GM23338 (cell line): Measurements from ENCODE around the gene GFRA4. TPM values are rescaled to one million over a fixed set of nuclear protein-coding genes. Genes with fewer than 3 reads are reported as not detected.

Experiments used
- ATAC-seq: fragments of 200-7000 bp; cut with Tn5 transposase; 3 replicates; pipeline ENCODE4 v1.9.1; 2020
- DNase-seq: peaks from one replicate; pipeline ENCODE4 v3.0.0-alpha.2; 2015; ENCODE audit warnings: low spot score
- H2AFZ ChIP-seq: fragments of 200-600 bp; sonication (generic); 2 replicates; pipeline ENCODE4 v1.8.0; 2016; ENCODE audit warnings: antibody characterized with exemption, mild to moderate bottlenecking, moderate library complexity
- H3F3A ChIP-seq: fragments of 200-600 bp; sonication (generic); replicated peaks from 2 replicates; pipeline ENCODE4 v1.8.0; 2017; ENCODE audit warnings: antibody characterized with exemption, mixed run types, low read depth
- H3K27ac ChIP-seq: fragments of 200-600 bp; sonication (generic); 2 replicates; pipeline ENCODE4 v1.6.1; 2016; ENCODE audit warnings: low read depth
- H3K27me3 ChIP-seq: fragments of 200-600 bp; sonication (generic); 2 replicates; pipeline ENCODE4 v1.8.0; 2016; ENCODE audit warnings: mild to moderate bottlenecking, mixed run types, moderate library complexity; ENCODE audit not compliant: insufficient read depth
- H3K36me3 ChIP-seq: fragments of 200-600 bp; sonication (generic); 2 replicates; pipeline ENCODE4 v1.8.0; 2016; ENCODE audit warnings: mild to moderate bottlenecking; ENCODE audit not compliant: insufficient read depth
- H3K4me1 ChIP-seq: fragments of 200-600 bp; sonication (generic); 2 replicates; pipeline ENCODE4 v1.8.0; 2016; ENCODE audit warnings: mild to moderate bottlenecking, moderate library complexity; ENCODE audit not compliant: insufficient read depth
- H3K4me2 ChIP-seq: fragments of 200-600 bp; sonication (generic); 2 replicates; pipeline ENCODE4 v1.7.1; 2017; ENCODE audit warnings: mixed run types
- H3K4me3 ChIP-seq: fragments of 200-600 bp; sonication (generic); 2 replicates; pipeline ENCODE4 v1.6.1; 2016; ENCODE audit warnings: mixed run types
- H3K79me2 ChIP-seq: fragments of 200-600 bp; sonication (generic); replicated peaks from 2 replicates; pipeline ENCODE4 v1.8.0; 2017; ENCODE audit warnings: mild to moderate bottlenecking; ENCODE audit not compliant: insufficient read depth
- H3K9me2 ChIP-seq: fragments of 200-600 bp; sonication (generic); 2 replicates; pipeline ENCODE4 v1.8.0; 2017; ENCODE audit not compliant: insufficient read depth
- H4K20me1 ChIP-seq: fragments of 200-600 bp; sonication (generic); replicated peaks from 2 replicates; pipeline ENCODE4 v1.8.0; 2017; ENCODE audit warnings: mild to moderate bottlenecking; ENCODE audit not compliant: insufficient read depth
- H3K27ac Mint-ChIP-seq: 2 replicates; pipeline ENCODE4 v1.8.0; 2020; ENCODE audit warnings: inconsistent platforms, mild to moderate bottlenecking, moderate library complexity, mixed read lengths
- H3K27me3 Mint-ChIP-seq: 3 replicates; pipeline ENCODE4 v1.8.0; 2022; ENCODE audit warnings: low read depth, mild to moderate bottlenecking, moderate library complexity, mixed read lengths, inconsistent platforms; ENCODE audit not compliant: insufficient read depth, poor library complexity
- H3K36me3 Mint-ChIP-seq: 3 replicates; pipeline ENCODE4 v1.8.0; 2021; ENCODE audit warnings: low read depth, mild to moderate bottlenecking, inconsistent platforms, moderate library complexity, mixed read lengths
- H3K4me1 Mint-ChIP-seq: 3 replicates; pipeline ENCODE4 v1.8.0; 2020; ENCODE audit warnings: mild to moderate bottlenecking, inconsistent platforms, mixed read lengths
- H3K4me3 Mint-ChIP-seq: 3 replicates; pipeline ENCODE4 v1.8.0; 2021; ENCODE audit warnings: moderate library complexity, mild to moderate bottlenecking, inconsistent platforms, mixed read lengths
- H3K9me3 Mint-ChIP-seq: 3 replicates; pipeline ENCODE4 v1.8.0; 2020; ENCODE audit warnings: moderate library complexity, mild to moderate bottlenecking, inconsistent platforms, mixed read lengths
- CREB1 ChIP-seq: fragments of 250-450 bp; sonication (Bioruptor Pico); IDR thresholded peaks from 2 replicates; pipeline ENCODE4 v1.5.0; 2020; ENCODE audit warnings: low read depth, mild to moderate bottlenecking, moderate library complexity
- POLR2AphosphoS5 ChIP-seq: IDR thresholded peaks from 2 replicates; pipeline ENCODE4 v1.6.1; 2016; ENCODE audit warnings: antibody characterized with exemption, low read depth
- polyA plus RNA-seq: library from polyadenylated mRNA; unstranded; fragments of >200 nt; fragmentation: Nextera tagmentation; extraction: Ambion mirVana; gene quantifications from 2 replicates; pipeline ENCODE4 v1.2.1, GENCODE V29; 2016
- total RNA-seq: library from RNA; depleted of rRNA; stranded (reverse); fragments of >200 nt; shearing (Covaris generic); gene quantifications from 2 replicates; pipeline ENCODE4 v1.2.3, GENCODE V29; 2014
- TF ChIP-seq, protein P1 (sequence below), 2 experiments: fragments of 200-600 bp in 1 of 2; sonication (generic) in 1 of 2; conservative IDR thresholded peaks; 2 replicates each; pipeline versions ENCODE4 v1.5.1 to v1.6.1; 2016 to 2017; ENCODE audit warnings: antibody characterized with exemption in 2 of 2, low read depth in 2 of 2, mild to moderate bottlenecking in 2 of 2, moderate library complexity in 1 of 2
- TF ChIP-seq, protein P2 (sequence below): fragments of 250-450 bp; sonication (Bioruptor Pico); IDR thresholded peaks from 2 replicates; pipeline ENCODE4 v1.5.0; 2020; ENCODE audit warnings: mild to moderate bottlenecking, moderate library complexity

Gene GFRA4
- total and polyA plus RNA-seq, 2 experiments from 2014 or later: not detected

DNA sequence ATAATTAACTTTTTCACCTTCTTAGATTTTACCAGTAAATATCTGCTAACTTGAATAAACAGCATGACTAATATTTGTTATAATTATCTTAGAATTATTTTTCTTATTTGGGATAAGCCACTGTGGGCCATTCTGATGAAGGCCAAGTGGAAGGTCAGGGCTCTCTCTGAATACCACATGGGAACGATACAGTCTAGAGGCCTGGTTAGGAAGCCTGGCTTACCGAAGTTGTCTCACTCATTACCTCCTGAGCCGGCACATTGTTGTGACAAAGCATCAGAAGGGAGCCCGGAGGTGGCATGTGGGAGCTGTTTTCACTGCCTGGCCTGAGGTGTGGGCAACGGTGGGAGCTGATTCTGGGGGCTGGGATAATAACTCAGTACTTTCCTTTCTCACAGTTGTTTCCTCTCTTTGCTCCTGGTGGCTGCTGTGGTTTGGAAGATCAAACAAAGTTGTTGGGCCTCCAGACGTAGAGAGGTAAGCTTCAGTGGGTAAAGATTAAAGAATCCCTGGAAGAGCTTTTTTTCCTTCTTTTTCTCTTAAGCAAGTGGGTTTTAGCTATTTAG, 29.2 kb downstream of the GFRA4 start:
- Histone ChIP-seq H3K4me1 (peaks cover 13% of the 10 kb centered on the region), H3K79me2 (no peaks in the 10 kb centered on the region), H2AFZ (no peak overlapping the region), H3K27me3 (no peaks in the 10 kb centered on the region), H4K20me1 (no peaks in the 10 kb centered on the region; the same call in 1 of the 2 replicates), H3K4me2 (no peak overlapping the region), H3F3A (no peaks in the 10 kb centered on the region), H3K4me3 (no peak overlapping the region), H3K36me3 (no peaks in the 10 kb centered on the region), H3K9me2 (0 out of 2 replicates have a peak, but pooled peaks cover 5% of the 10 kb centered on the region), H3K27ac (no peak overlapping the region)
- no peaks in the 10 kb centered on the region for H3K27me3 Mint-ChIP-seq
- TF ChIP-seq POLR2AphosphoS5 (no peak), CREB1 (CRISPR knock-in tag) (no peak)
- TF ChIP-seq, protein P1, sequence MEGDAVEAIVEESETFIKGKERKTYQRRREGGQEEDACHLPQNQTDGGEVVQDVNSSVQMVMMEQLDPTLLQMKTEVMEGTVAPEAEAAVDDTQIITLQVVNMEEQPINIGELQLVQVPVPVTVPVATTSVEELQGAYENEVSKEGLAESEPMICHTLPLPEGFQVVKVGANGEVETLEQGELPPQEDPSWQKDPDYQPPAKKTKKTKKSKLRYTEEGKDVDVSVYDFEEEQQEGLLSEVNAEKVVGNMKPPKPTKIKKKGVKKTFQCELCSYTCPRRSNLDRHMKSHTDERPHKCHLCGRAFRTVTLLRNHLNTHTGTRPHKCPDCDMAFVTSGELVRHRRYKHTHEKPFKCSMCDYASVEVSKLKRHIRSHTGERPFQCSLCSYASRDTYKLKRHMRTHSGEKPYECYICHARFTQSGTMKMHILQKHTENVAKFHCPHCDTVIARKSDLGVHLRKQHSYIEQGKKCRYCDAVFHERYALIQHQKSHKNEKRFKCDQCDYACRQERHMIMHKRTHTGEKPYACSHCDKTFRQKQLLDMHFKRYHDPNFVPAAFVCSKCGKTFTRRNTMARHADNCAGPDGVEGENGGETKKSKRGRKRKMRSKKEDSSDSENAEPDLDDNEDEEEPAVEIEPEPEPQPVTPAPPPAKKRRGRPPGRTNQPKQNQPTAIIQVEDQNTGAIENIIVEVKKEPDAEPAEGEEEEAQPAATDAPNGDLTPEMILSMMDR (conservative IDR thresholded peaks at IDR 0.05; ENCODE audit: low read depth in 2 of 2): no peak
- TF ChIP-seq, protein P2, sequence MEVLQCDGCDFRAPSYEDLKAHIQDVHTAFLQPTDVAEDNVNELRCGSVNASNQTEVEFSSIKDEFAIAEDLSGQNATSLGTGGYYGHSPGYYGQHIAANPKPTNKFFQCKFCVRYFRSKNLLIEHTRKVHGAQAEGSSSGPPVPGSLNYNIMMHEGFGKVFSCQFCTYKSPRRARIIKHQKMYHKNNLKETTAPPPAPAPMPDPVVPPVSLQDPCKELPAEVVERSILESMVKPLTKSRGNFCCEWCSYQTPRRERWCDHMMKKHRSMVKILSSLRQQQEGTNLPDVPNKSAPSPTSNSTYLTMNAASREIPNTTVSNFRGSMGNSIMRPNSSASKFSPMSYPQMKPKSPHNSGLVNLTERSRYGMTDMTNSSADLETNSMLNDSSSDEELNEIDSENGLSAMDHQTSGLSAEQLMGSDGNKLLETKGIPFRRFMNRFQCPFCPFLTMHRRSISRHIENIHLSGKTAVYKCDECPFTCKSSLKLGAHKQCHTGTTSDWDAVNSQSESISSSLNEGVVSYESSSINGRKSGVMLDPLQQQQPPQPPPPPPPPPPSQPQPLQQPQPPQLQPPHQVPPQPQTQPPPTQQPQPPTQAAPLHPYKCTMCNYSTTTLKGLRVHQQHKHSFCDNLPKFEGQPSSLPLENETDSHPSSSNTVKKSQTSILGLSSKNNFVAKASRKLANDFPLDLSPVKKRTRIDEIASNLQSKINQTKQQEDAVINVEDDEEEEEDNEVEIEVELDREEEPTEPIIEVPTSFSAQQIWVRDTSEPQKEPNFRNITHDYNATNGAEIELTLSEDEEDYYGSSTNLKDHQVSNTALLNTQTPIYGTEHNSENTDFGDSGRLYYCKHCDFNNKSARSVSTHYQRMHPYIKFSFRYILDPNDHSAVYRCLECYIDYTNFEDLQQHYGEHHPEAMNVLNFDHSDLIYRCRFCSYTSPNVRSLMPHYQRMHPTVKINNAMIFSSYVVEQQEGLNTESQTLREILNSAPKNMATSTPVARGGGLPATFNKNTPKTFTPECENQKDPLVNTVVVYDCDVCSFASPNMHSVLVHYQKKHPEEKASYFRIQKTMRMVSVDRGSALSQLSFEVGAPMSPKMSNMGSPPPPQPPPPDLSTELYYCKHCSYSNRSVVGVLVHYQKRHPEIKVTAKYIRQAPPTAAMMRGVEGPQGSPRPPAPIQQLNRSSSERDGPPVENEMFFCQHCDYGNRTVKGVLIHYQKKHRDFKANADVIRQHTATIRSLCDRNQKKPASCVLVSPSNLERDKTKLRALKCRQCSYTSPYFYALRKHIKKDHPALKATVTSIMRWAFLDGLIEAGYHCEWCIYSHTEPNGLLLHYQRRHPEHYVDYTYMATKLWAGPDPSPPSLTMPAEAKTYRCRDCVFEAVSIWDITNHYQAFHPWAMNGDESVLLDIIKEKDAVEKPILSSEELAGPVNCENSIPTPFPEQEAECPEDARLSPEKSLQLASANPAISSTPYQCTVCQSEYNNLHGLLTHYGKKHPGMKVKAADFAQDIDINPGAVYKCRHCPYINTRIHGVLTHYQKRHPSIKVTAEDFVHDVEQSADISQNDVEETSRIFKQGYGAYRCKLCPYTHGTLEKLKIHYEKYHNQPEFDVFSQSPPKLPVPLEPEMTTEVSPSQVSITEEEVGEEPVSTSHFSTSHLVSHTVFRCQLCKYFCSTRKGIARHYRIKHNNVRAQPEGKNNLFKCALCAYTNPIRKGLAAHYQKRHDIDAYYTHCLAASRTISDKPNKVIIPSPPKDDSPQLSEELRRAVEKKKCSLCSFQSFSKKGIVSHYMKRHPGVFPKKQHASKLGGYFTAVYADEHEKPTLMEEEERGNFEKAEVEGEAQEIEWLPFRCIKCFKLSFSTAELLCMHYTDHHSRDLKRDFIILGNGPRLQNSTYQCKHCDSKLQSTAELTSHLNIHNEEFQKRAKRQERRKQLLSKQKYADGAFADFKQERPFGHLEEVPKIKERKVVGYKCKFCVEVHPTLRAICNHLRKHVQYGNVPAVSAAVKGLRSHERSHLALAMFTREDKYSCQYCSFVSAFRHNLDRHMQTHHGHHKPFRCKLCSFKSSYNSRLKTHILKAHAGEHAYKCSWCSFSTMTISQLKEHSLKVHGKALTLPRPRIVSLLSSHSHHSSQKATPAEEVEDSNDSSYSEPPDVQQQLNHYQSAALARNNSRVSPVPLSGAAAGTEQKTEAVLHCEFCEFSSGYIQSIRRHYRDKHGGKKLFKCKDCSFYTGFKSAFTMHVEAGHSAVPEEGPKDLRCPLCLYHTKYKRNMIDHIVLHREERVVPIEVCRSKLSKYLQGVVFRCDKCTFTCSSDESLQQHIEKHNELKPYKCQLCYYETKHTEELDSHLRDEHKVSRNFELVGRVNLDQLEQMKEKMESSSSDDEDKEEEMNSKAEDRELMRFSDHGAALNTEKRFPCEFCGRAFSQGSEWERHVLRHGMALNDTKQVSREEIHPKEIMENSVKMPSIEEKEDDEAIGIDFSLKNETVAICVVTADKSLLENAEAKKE (CRISPR knock-in tag): no peak
- peaks cover 21% of the 10 kb centered on the region for H3K4me1 Mint-ChIP-seq
- no peak overlapping the region for H3K4me3 Mint-ChIP-seq
- ATAC-seq: no peak; the same call in 2 of the 3 replicates
- no peak overlapping the region for H3K27ac Mint-ChIP-seq
- H3K36me3 Mint-ChIP-seq: peaks cover 4% of the 10 kb centered on the region; the same call in 1 of the 3 replicates
- no peaks in the 10 kb centered on the region for H3K9me3 Mint-ChIP-seq
- DNase-seq: no peak
